H9 (cell line): ENCODE measurements around the gene NRCAM. TPM values are rescaled to one million over a fixed set of nuclear protein-coding genes. Genes with fewer than 3 reads are reported as not detected.

Experiments used
- DNase-seq: peaks from one replicate; pipeline ENCODE4 v3.0.0-alpha.2; 2017
- H2AFZ ChIP-seq: one replicate; pipeline ENCODE4 v1.6.1; 2013; ENCODE audit warnings: mild to moderate bottlenecking, low read length, control low read depth, moderate library complexity
- H2AK5ac ChIP-seq: 2 replicates; pipeline ENCODE4 v1.6.1; 2013; ENCODE audit warnings: low read length, control low read depth, mixed read lengths; ENCODE audit not compliant: insufficient read length
- H2BK120ac ChIP-seq: one replicate; pipeline ENCODE4 v1.6.1; 2013; ENCODE audit warnings: low read depth, mild to moderate bottlenecking, low read length, control low read depth, inconsistent platforms; ENCODE audit not compliant: poor library complexity, severe bottlenecking
- H2BK12ac ChIP-seq: 2 replicates; pipeline ENCODE4 v1.6.1; 2013; ENCODE audit warnings: low read length, control low read depth, mixed read lengths, low read depth; ENCODE audit not compliant: insufficient read length
- H2BK15ac ChIP-seq: 2 replicates; pipeline ENCODE4 v1.6.1; 2013; ENCODE audit warnings: low read depth, low read length, control low read depth
- H2BK20ac ChIP-seq: one replicate; pipeline ENCODE4 v1.6.1; 2013; ENCODE audit warnings: low read depth, mild to moderate bottlenecking, low read length, control low read depth, inconsistent platforms; ENCODE audit not compliant: poor library complexity, severe bottlenecking
- H2BK5ac ChIP-seq: 2 replicates; pipeline ENCODE4 v1.6.1; 2013; ENCODE audit warnings: low read length, control low read depth, mixed read lengths; ENCODE audit not compliant: insufficient read length
- H3K14ac ChIP-seq: 2 replicates; pipeline ENCODE4 v1.6.1; 2013; ENCODE audit warnings: low read length, control low read depth; ENCODE audit not compliant: insufficient read depth
- H3K18ac ChIP-seq: 2 replicates; pipeline ENCODE4 v1.6.1; 2013; ENCODE audit warnings: low read depth, mild to moderate bottlenecking, mixed read lengths, low read length, control low read depth; ENCODE audit not compliant: insufficient read length
- H3K23ac ChIP-seq: 2 replicates; pipeline ENCODE4 v1.6.1; 2013; ENCODE audit warnings: low read length, control low read depth, mixed read lengths, low read depth; ENCODE audit not compliant: insufficient read length
- H3K23me2 ChIP-seq: 2 replicates; pipeline ENCODE4 v1.6.1; 2013; ENCODE audit warnings: low read depth, mild to moderate bottlenecking, mixed read lengths, low read length, control low read depth; ENCODE audit not compliant: insufficient read length, poor library complexity, severe bottlenecking
- H3K27ac ChIP-seq: 2 replicates; pipeline ENCODE4 v1.5.1; 2013; ENCODE audit warnings: low read length, control low read depth, mixed read lengths, low read depth; ENCODE audit not compliant: insufficient read length
- H3K27me3 ChIP-seq: 2 replicates; pipeline ENCODE4 v1.6.1; 2013; ENCODE audit warnings: low read length, control low read depth, inconsistent platforms; ENCODE audit not compliant: insufficient read depth
- H3K4ac ChIP-seq: 2 replicates; pipeline ENCODE4 v1.6.1; 2013; ENCODE audit warnings: low read depth, mild to moderate bottlenecking, control low read depth, inconsistent platforms, low read length, moderate library complexity
- H3K4me1 ChIP-seq: 2 replicates; pipeline ENCODE4 v1.6.1; 2013; ENCODE audit warnings: low read length, control low read depth, inconsistent platforms; ENCODE audit not compliant: insufficient read depth
- H3K4me2 ChIP-seq: 2 replicates; pipeline ENCODE4 v1.6.1; 2013; ENCODE audit warnings: low read length, control low read depth, mixed read lengths; ENCODE audit not compliant: insufficient read length, insufficient read depth
- H3K56ac ChIP-seq: 2 replicates; pipeline ENCODE4 v1.6.1; 2013; ENCODE audit warnings: low read depth, mild to moderate bottlenecking, mixed read lengths, low read length, control low read depth; ENCODE audit not compliant: insufficient read length
- H3K79me1 ChIP-seq: 2 replicates; pipeline ENCODE4 v1.6.1; 2013; ENCODE audit warnings: low read depth, mild to moderate bottlenecking, moderate library complexity, low read length, control low read depth, inconsistent platforms; ENCODE audit not compliant: insufficient read depth, poor library complexity, severe bottlenecking
- H3K79me2 ChIP-seq: 2 replicates; pipeline ENCODE4 v1.6.1; 2013; ENCODE audit warnings: low read length, control low read depth, inconsistent platforms; ENCODE audit not compliant: insufficient read depth
- H3K9ac ChIP-seq: 2 replicates; pipeline ENCODE4 v1.6.1; 2013; ENCODE audit warnings: low read length, control low read depth, mixed read lengths; ENCODE audit not compliant: insufficient read length; ENCODE audit errors: extremely low read depth
- H3K9me3 ChIP-seq: one replicate; pipeline ENCODE4 v1.6.1; 2013; ENCODE audit warnings: low read depth, low read length, inconsistent platforms; ENCODE audit not compliant: control insufficient read depth
- H3T11ph ChIP-seq: one replicate; pipeline ENCODE4 v1.6.1; 2013; ENCODE audit warnings: mild to moderate bottlenecking, low read length, control low read depth, inconsistent platforms
- H4K20me1 ChIP-seq: one replicate; pipeline ENCODE4 v1.6.1; 2013; ENCODE audit not compliant: control insufficient read depth, insufficient read length, insufficient read depth
- H4K5ac ChIP-seq: 2 replicates; pipeline ENCODE4 v1.6.1; 2013; ENCODE audit warnings: low read depth, mild to moderate bottlenecking, mixed read lengths, low read length, control low read depth; ENCODE audit not compliant: insufficient read length
- H4K8ac ChIP-seq: replicated peaks from 2 replicates; pipeline ENCODE4 v1.6.1; 2013; ENCODE audit warnings: low read length, control low read depth, mixed read lengths, low read depth; ENCODE audit not compliant: insufficient read length
- H4K91ac ChIP-seq: 2 replicates; pipeline ENCODE4 v1.6.1; 2013; ENCODE audit warnings: low read depth, mild to moderate bottlenecking, moderate library complexity, mixed read lengths, low read length, control low read depth; ENCODE audit not compliant: insufficient read length
- H3K27ac Mint-ChIP-seq, 3 experiments: 2 replicates in 2 of 3; 3 replicates in 1 of 3; pipeline ENCODE4 v1.8.0; 2020 to 2021; ENCODE audit warnings: mixed read lengths in 3 of 3, mild to moderate bottlenecking in 1 of 3, moderate library complexity in 1 of 3
- H3K27me3 Mint-ChIP-seq: 2 replicates; pipeline ENCODE4 v1.8.0; 2021; ENCODE audit warnings: low read depth, mild to moderate bottlenecking, moderate library complexity, mixed read lengths
- H3K36me3 Mint-ChIP-seq, 3 experiments: 2 replicates in 2 of 3; 3 replicates in 1 of 3; pipeline ENCODE4 v1.8.0; 2020 to 2021; ENCODE audit warnings: low read depth in 3 of 3, mixed read lengths in 3 of 3; ENCODE audit not compliant: insufficient read depth in 1 of 3
- H3K4me1 Mint-ChIP-seq, 2 experiments: 2 replicates each; pipeline ENCODE4 v1.8.0; 2020; ENCODE audit warnings: mixed read lengths in 2 of 2
- H3K4me3 Mint-ChIP-seq, 2 experiments: 2 replicates in 1 of 2; 3 replicates in 1 of 2; pipeline ENCODE4 v1.8.0; 2020 to 2021; ENCODE audit warnings: mild to moderate bottlenecking in 2 of 2, mixed read lengths in 2 of 2, moderate library complexity in 1 of 2
- H3K9me3 Mint-ChIP-seq, 2 experiments: 2 replicates in 1 of 2; 3 replicates in 1 of 2; pipeline ENCODE4 v1.8.0; 2020; ENCODE audit warnings: mild to moderate bottlenecking in 2 of 2, mixed read lengths in 2 of 2, moderate library complexity in 1 of 2
- WGBS: extraction: QIAGEN DNeasy Blood & Tissue Kit; methylation state at CpG from one replicate; pipeline ENCODE4 v1.1.7; 2013; ENCODE audit warnings: missing lambda C conversion rate, low lambda C conversion rate, mixed read lengths; ENCODE audit not compliant: insufficient read length; ENCODE audit errors: extremely low coverage; 5-methylcytosine and 5-hydroxymethylcytosine counted together
- total RNA-seq: library from RNA; stranded (reverse); gene quantifications from 2 replicates; pipeline ENCODE4 v1.2.1, GENCODE V29; 2021
- TF ChIP-seq, protein P1 (sequence below): fragments of 200-600 bp; sonication (generic); conservative IDR thresholded peaks from 3 replicates; pipeline ENCODE4 v1.8.0; 2021; ENCODE audit warnings: antibody characterized with exemption, mild to moderate bottlenecking

The NRCAM gene
- total RNA-seq, 1 experiment from 2014 or later, result 2.3 TPM

DNA sequence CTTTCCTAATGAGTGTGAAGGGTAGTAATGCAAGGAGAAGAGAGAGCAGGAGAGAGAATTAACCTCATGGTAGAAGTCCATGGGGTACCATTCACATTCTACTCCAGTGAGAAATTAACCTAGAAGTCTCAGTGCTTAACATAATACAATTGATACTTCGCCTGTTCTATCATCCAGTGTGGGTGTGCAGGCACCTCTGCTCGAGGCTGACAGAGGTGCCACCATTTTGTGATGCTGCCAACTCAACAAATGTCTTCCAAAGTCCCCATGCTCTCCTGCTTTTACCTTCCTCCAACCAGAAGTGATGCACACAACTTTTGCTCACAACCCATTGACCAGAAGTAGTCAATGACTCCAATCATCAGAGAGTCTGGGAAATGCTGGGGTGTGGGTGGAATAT is 207.8 kb downstream of the NRCAM start:
- no peak overlapping the region for H2BK120ac ChIP-seq
- H3K4ac ChIP-seq, result no peak overlapping the region
- Mint-ChIP-seq H3K27ac (no peak overlapping the region), H3K36me3 (peaks cover 3 to 5% (median 4%) of the 10 kb centered on the region in 3 experiments; a peak in 5 of 7 replicates), H3K27me3 (no peaks in the 10 kb centered on the region), H3K4me1 (peaks cover 13 to 18% of the 10 kb centered on the region in 2 experiments), H3K9me3 (peaks cover 5% of the 10 kb centered on the region in 2 experiments), H3K4me3 (no peak overlapping the region)
- no peak overlapping the region for H4K5ac ChIP-seq
- no peaks in the 10 kb centered on the region for H4K20me1 ChIP-seq
- H2AFZ ChIP-seq, result no peak overlapping the region
- no peak overlapping the region for H3K18ac ChIP-seq
- H2BK20ac ChIP-seq, result no peak overlapping the region
- no peak overlapping the region for H4K91ac ChIP-seq
- H3K9me3 ChIP-seq, result peaks cover 4% of the 10 kb centered on the region
- no peak overlapping the region for H2BK12ac ChIP-seq
- no peak overlapping the region for H3K23ac ChIP-seq
- H3T11ph ChIP-seq, result no peak overlapping the region
- H2BK5ac ChIP-seq, result no peak overlapping the region
- H4K8ac ChIP-seq, result no peak overlapping the region
- TF ChIP-seq, protein P1, sequence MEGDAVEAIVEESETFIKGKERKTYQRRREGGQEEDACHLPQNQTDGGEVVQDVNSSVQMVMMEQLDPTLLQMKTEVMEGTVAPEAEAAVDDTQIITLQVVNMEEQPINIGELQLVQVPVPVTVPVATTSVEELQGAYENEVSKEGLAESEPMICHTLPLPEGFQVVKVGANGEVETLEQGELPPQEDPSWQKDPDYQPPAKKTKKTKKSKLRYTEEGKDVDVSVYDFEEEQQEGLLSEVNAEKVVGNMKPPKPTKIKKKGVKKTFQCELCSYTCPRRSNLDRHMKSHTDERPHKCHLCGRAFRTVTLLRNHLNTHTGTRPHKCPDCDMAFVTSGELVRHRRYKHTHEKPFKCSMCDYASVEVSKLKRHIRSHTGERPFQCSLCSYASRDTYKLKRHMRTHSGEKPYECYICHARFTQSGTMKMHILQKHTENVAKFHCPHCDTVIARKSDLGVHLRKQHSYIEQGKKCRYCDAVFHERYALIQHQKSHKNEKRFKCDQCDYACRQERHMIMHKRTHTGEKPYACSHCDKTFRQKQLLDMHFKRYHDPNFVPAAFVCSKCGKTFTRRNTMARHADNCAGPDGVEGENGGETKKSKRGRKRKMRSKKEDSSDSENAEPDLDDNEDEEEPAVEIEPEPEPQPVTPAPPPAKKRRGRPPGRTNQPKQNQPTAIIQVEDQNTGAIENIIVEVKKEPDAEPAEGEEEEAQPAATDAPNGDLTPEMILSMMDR, result no peak
- H3K23me2 ChIP-seq, result no peaks in the 10 kb centered on the region
- H3K79me1 ChIP-seq, result no peaks in the 10 kb centered on the region
- H3K4me1 ChIP-seq, result peaks cover 3% of the 10 kb centered on the region; the same call in 1 of the 2 replicates
- no peak overlapping the region for H2AK5ac ChIP-seq
- no peak for DNase-seq
- H3K9ac ChIP-seq, result no peak overlapping the region
- H3K14ac ChIP-seq, result no peak overlapping the region
- no peak overlapping the region for H3K56ac ChIP-seq
- no peaks in the 10 kb centered on the region for H3K79me2 ChIP-seq
- H3K4me2 ChIP-seq, result no peak overlapping the region
- no peak overlapping the region for H2BK15ac ChIP-seq
- no peaks in the 10 kb centered on the region for H3K27me3 ChIP-seq
- H3K27ac ChIP-seq, result no peak overlapping the region
- WGBS, result no CpG with 5 or more reads among the region's 2 CpGs
